Activated CD8-positive, alpha-beta memory T cell treated with anti-CD3 and anti-CD28 coated beads for 36 hours (primary cell): Measurements from ENCODE around the gene PDZD2. TPM values are rescaled to one million over a fixed set of nuclear protein-coding genes. Genes with fewer than 3 reads are reported as not detected.
"Not testable (repeated sequence)": the region's sequence is repeated elsewhere in the genome, so short reads cannot be mapped to it uniquely, and the experiment has no call there.

Experiments
- CTCF ChIA-PET: fragments of 350-600 bp; sonication (Branson Sonifier 250); formaldehyde crosslinking; loops from one replicate; lab custom pipeline; 2021; ENCODE audit warnings: antibody characterized with exemption; lab: Charles Lee
- POLR2A ChIA-PET: fragments of 350-600 bp; sonication (Branson Sonifier 250); formaldehyde crosslinking; loops from one replicate; lab custom pipeline; 2021; ENCODE audit warnings: antibody characterized with exemption; lab: Charles Lee
- total RNA-seq, 2 experiments: library from RNA; stranded (reverse); gene quantifications; one replicate each; pipeline ENCODE4 v1.2.3, GENCODE V29; 2021

The PDZD2 gene
- total RNA-seq, 2 experiments from 2014 or later: 0.63 TPM; not detected in 1

GRCh38 chr5:31675472-31675871, 36.5 kb downstream of the PDZD2 start:
- ChIA-PET POLR2A (no interaction called here), CTCF (no interaction called here)

GRCh38 chr5:31678180-31678579, 39.2 kb downstream of the PDZD2 start:
- POLR2A ChIA-PET: no interaction called here
- CTCF ChIA-PET: no interaction called here

- CTCF ChIA-PET: no interaction called here
- POLR2A ChIA-PET: no interaction called here
These were observed 41.6 kb downstream of the PDZD2 start for GRCh38 chr5:31680528-31680927.

GRCh38 chr5:31682025-31682424, 43.1 kb downstream of the PDZD2 start:
- ChIA-PET CTCF (no interaction called here), POLR2A (no interaction called here)

- ChIA-PET CTCF (interaction anchor here (0.6 kb wide), 1 partner anchor 59 kb away, joined by 3 read pairs; no protein-coding TSS in a partner anchor), POLR2A (no interaction called here)
These were observed 43.9 kb downstream of the PDZD2 start for GRCh38 chr5:31682851-31683250.

GRCh38 chr5:31688515-31689092, 49.7 kb downstream of the PDZD2 start:
- ChIA-PET POLR2A (no interaction called here), CTCF (no interaction called here)

GRCh38 chr5:31691408-31691807, 52.5 kb downstream of the PDZD2 start:
- CTCF ChIA-PET, POLR2A ChIA-PET: not testable (repeated sequence)

- POLR2A ChIA-PET: no interaction called here
These were observed 53.8 kb downstream of the PDZD2 start for GRCh38 chr5:31692561-31693221.

GRCh38 chr5:31698673-31699072, 59.7 kb downstream of the PDZD2 start:
- ChIA-PET POLR2A (no interaction called here), CTCF (no interaction called here)

More at GRCh38 chr5:31692561-31693221, 53.8 kb downstream of the PDZD2 start:
- CTCF ChIA-PET: no interaction called here

- POLR2A ChIA-PET: no interaction called here
- CTCF ChIA-PET: no interaction called here
These were observed 62.8 kb downstream of the PDZD2 start for GRCh38 chr5:31701642-31702299.

GRCh38 chr5:31702712-31703111, 63.8 kb downstream of the PDZD2 start:
- CTCF ChIA-PET: no interaction called here
- POLR2A ChIA-PET: no interaction called here

- CTCF ChIA-PET: no interaction called here
- POLR2A ChIA-PET: no interaction called here
These were observed 64.8 kb downstream of the PDZD2 start for GRCh38 chr5:31703757-31704156.

GRCh38 chr5:31706186-31706585, 67.3 kb downstream of the PDZD2 start:
- POLR2A ChIA-PET: no interaction called here
- CTCF ChIA-PET: no interaction called here

- ChIA-PET CTCF (no interaction called here), POLR2A (no interaction called here)
These were observed 68.4 kb downstream of the PDZD2 start for GRCh38 chr5:31707329-31707728.

GRCh38 chr5:31708089-31708488, 69.2 kb downstream of the PDZD2 start:
- CTCF ChIA-PET: no interaction called here
- POLR2A ChIA-PET: no interaction called here

- CTCF ChIA-PET: no interaction called here
- POLR2A ChIA-PET: no interaction called here
These were observed 72.4 kb downstream of the PDZD2 start for GRCh38 chr5:31711363-31711762.

- POLR2A ChIA-PET: no interaction called here
- CTCF ChIA-PET: no interaction called here
These were observed 73.1 kb downstream of the PDZD2 start for GRCh38 chr5:31711935-31712592.

- CTCF ChIA-PET: no interaction called here
These were observed 78.6 kb downstream of the PDZD2 start for GRCh38 chr5:31717561-31717960.

GRCh38 chr5:31720004-31720403, 81.1 kb downstream of the PDZD2 start:
- POLR2A ChIA-PET: no interaction called here
- CTCF ChIA-PET: no interaction called here

More at GRCh38 chr5:31717561-31717960, 78.6 kb downstream of the PDZD2 start:
- POLR2A ChIA-PET: no interaction called here

GRCh38 chr5:31720811-31721345, 81.9 kb downstream of the PDZD2 start:
- POLR2A ChIA-PET: no interaction called here
- CTCF ChIA-PET: no interaction called here
